ENCODE data around the gene TARDBP.
A peak's percentile ranks its signal among the peaks of the same experiment; 100 is the strongest.
"Not testable (repeated sequence)": the region's sequence is repeated elsewhere in the genome, so short reads cannot be mapped to it uniquely, and the experiment has no call there.

Gene TARDBP

GRCh38 chr1:11055676-11056075, 43.2 kb downstream of the TARDBP start:
- H3K4me3 ChIP-seq (ENCODE audit: low read length) = no peak overlapping the region
- DNase-seq (ENCODE audit: low read depth, low spot score) = no peak

DNA sequence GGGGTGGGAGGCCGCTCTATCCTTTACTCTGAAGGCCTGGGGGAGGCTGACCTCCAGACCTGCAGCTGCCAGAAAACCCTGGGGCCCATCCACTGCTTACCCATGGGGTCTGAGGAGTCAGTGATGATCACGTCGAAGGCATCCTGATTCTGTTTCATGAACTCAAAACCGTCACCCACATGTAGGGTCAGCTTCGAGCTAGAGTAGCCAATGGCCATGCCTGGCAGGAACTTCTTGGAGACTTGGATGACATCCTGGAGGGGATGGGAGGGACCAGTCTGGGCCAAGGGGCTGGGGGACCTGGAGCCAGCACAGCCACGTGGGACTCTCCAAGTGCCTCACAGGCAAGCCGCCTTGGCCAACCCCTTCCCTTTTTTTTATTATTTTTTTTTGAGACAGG, 44.0 kb downstream of the TARDBP start:
- no peak for DNase-seq (ENCODE audit: low read depth, low spot score)
- no peak overlapping the region for H3K4me3 ChIP-seq (ENCODE audit: low read length)

GRCh38 chr1:11057477-11057876, 45.0 kb downstream of the TARDBP start:
- no peak for DNase-seq (ENCODE audit: low read depth, low spot score)
- H3K4me3 ChIP-seq (ENCODE audit: low read length) = no peak overlapping the region

DNA sequence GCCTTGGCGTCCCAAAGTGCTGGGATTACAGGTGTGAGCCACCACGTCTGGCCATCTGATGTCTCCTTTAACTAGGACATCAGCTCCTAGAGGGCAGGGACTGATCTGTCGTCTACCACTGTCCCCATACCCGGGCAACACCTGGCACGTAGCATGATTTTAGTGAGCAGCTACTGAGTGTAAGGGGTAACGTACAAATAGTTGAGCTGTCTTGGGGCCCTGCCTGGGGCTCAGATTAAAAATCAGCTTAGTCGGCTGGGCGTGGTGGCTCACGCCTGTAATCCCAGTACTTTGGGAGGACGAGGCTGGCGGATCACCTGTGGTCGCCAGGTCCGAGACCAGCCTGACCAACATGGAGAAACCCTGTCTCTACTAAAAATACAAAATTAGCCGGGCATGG, 45.6 kb downstream of the TARDBP start:
- DNase-seq (ENCODE audit: low read depth, low spot score) = no peak
- no peak overlapping the region for H3K4me3 ChIP-seq (ENCODE audit: low read length)

DNA sequence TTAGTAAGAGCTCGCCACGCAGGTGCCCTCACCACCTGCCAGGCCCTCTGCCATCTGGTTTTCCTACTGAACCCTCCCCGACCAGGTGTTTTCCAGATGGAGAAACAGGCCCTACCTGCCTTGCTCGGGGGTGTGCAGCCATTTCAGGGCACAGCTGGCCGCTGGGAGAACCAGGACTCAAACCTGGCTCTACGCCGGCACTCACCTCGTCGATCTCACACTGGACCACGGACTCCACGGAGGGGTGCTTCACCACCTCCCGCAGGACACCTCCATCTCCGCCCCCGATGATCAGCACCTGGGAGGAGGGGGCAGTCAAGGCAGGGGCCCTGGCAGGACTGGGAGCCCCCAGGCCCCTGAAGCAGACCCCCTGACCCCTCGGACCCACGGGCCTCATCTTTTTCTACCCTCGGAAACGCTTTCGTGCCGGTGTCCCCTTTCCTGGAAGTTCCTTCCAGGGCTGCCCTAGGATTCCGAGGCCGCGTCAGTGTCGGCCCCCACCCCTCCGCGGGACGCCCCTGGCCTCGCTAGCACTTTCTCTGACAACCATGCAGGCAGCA, 46.2 kb downstream of the TARDBP start:
- no peak for DNase-seq (ENCODE audit: low read depth, low spot score)
- peak overlapping the region; percentile 90 for H3K4me3 ChIP-seq (ENCODE audit: low read length)

DNA sequence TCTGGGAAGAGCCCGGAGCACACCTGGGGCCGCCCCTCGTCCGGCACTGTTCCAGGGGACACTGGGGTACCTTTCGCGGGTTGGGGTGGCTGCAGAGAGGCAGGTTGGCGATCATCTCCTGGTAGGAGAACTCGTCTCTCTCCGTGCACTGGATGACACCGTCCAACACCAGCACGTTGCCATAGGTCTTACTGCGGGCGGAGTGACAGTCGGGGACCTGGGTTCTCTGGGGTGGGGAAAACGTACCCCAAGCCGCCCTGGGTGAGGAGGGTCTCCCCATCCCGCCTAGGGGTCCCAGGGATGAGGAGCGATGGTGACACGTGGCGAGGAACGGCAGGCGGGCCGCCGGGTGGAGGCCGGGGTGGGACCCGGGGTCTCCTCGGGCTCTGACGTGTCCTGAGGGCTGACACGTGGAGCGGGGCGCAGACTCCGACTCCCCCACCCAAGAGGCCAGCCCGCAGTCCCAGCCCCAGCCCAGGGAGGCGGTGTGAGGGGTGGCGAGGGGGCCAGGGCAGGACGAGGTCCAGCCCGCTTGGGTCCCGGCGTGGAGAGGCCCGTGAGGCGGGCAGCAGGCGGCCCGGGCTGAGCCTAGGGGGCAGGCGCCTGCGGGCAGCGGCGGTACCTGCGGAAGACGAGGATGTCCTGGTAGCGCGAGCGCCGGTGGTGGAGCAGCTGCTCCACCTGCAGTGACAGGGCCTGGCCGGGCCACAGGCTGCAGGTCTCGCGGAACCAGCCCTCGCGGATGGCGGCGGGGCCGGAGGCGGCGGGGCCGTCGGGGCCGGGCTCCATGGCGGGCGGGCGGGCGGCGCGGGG, 46.9 kb downstream of the TARDBP start:
- no peak for DNase-seq (ENCODE audit: low read depth, low spot score)

DNA sequence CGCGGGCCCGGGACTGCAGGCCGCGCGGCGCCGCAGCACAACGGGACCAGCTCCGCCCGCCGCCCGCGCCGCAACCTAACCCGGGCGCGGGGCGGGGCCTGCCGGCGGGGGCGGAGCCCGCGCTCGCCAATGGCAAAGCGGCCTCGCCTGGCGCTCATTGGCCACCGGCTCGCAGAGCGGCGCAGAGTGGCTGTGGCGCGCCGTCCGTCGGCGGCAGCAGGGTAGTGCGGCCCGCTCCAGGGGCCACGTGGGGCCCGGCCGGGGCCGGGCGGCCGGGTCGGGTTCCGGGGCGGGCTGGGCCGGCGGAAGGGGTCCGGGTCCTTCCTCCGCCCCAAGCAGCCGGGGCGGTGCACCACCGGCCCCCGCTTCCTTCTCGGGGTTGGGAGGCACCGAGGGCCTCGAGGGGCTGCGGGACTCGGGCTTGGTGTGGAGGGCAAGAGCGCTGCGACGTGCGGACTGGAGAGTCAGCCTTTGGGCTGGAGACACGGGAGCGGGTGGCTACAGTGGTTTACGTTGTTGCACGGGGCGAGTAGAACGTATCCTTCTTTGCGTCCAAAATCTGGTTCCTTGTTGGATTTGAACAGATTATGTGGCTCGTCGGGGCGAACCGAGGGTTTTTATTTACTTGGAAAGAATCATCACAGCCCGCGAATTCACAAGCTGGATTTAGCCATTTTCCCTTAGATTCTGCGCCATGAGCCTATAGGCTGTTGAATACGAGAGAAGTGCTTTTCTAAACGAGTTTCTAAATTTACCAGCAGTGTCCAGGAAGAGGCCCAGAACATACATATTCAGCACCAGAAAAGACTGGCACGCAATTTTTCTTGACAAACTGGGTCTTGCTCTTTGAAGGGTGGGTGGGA, 47.7 kb downstream of the TARDBP start, which contains the start of gene SRM:
TSS of gene SRM (minus strand) at position 51 of the 863 bp plus-strand sequence. CDS start 75 bp downstream, outside the sequence.
- H3K4me3 ChIP-seq (ENCODE audit: low read length) = peak within 1 kb of the TSS; percentile 90
- peak; percentile 82 for DNase-seq (ENCODE audit: low read depth, low spot score)

More for the DNA sequence above, 46.9 kb downstream of the TARDBP start:
- peak overlapping the region; percentile 90 for H3K4me3 ChIP-seq (ENCODE audit: low read length)

- no peak for DNase-seq (ENCODE audit: low read depth, low spot score)
- H3K4me3 ChIP-seq (ENCODE audit: low read length) = no peak overlapping the region
Measured at GRCh38 chr1:11061652-11062365, 49.4 kb downstream of the TARDBP start.

DNA sequence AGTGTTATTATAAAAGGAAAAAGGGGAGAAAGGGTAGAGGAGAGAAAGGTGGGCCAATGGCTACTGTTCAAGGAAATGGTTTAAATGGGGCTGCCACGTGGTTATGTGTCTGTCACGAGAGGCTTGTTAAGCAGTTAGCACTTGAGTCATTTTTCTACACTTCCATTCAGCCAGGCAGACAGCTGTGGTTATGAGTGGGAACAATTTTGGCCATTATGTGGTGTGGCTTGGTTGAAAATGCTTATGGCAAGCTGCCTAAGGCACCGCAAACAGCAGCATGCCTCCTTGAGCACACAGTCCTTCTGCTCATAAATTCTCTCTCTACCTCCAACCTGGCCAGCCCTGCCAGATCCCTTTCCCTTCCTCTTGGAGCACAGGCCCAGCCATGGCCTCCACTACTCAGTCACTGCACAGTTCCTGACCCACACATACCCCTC, 50.5 kb downstream of the TARDBP start:
- no peak overlapping the region for H3K4me3 ChIP-seq (ENCODE audit: low read length)
- DNase-seq (ENCODE audit: low read depth, low spot score) = peak; percentile 18

GRCh38 chr1:11063937-11064537, 51.6 kb downstream of the TARDBP start:
- DNase-seq (ENCODE audit: low read depth, low spot score) = peak; percentile 21
- H3K4me3 ChIP-seq (ENCODE audit: low read length) = not testable (repeated sequence)

GRCh38 chr1:11064942-11065341, 52.5 kb downstream of the TARDBP start:
- no peak for DNase-seq (ENCODE audit: low read depth, low spot score)

GRCh38 chr1:11065796-11066195, 53.3 kb downstream of the TARDBP start:
- DNase-seq (ENCODE audit: low read depth, low spot score) = no peak
- no peak overlapping the region for H3K4me3 ChIP-seq (ENCODE audit: low read length)

More at GRCh38 chr1:11064942-11065341, 52.5 kb downstream of the TARDBP start:
- H3K4me3 ChIP-seq (ENCODE audit: low read length) = no peak overlapping the region

DNA sequence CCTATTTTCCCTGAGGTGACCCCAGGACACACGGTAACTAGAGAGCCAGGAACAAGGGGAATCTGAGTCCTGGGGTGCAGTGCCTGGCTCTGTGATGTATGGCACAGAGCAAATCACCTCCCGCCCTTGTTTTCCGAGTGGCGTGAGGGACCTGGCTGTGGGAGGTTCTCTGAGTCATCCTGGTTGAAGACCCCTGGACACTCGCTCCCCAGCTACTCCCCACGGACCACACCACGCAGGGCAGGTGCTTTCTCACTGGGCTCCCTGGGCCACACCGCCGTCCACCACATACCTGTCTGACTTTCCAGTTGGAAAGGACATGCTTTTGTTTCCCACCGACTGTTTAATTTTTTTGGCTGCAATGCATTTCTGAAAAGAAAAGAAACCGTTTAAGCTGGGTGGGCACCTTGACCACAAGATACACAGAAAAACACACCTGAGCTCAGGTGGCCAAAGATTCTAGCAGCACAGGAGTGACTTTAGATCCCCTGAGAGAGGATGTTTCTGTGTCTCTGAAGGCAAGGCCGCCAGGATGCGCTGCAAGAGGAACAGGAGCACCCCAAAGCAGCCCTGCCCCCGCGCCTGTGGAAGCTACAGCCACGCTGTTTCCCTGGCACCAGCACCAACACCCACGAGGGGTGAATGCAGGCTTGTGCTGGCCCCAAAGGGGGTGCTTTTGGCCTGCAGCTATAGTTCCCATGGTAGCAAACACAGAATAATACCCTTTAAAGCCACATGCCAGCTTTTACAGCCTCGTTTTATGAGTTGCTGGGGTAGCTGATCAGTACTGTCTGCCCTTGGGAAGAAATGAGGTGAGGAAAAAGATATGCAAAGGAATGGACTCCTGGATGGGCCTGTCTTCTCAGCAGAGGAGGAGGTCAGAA, 55.5 kb downstream of the TARDBP start:
- DNase-seq (ENCODE audit: low read depth, low spot score) = no peak
- H3K4me3 ChIP-seq (ENCODE audit: low read length) = no peak overlapping the region

- DNase-seq (ENCODE audit: low read depth, low spot score) = no peak
Measured at GRCh38 chr1:11068600-11069473, 56.4 kb downstream of the TARDBP start.

DNA sequence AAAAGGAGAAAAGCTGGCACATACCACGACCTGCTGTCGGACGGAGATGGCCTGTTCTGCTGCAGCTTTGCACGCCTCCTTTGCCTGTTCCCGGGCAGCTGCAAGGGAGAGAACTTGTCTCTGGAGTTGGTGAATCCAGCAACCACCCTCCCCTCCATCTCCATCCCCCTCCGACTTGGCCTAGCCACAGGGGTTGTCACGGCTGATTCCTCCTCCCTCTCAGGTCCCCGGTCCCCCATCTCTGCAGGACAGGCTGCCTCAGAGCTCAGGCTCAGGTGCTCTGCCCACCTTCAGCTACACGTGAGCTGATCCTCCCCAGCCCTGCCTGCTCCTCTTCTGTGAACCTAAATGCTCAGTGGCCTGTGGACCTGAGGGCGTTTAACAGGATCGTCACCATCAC, 58.4 kb downstream of the TARDBP start:
- no peak for DNase-seq (ENCODE audit: low read depth, low spot score)
- no peak overlapping the region for H3K4me3 ChIP-seq (ENCODE audit: low read length)

More at GRCh38 chr1:11068600-11069473, 56.4 kb downstream of the TARDBP start:
- H3K4me3 ChIP-seq (ENCODE audit: low read length) = no peak overlapping the region

- DNase-seq (ENCODE audit: low read depth, low spot score) = no peak
- H3K4me3 ChIP-seq (ENCODE audit: low read length) = no peak overlapping the region
Measured at GRCh38 chr1:11071463-11072215, 59.2 kb downstream of the TARDBP start.
